Activated CD4-positive, alpha-beta T cell treated with anti-CD3 and anti-CD28 coated beads, Interleukin-2, amount 10 ng/mL, durations not matched to agents 7 days and 5 days (primary cell): ENCODE data around the gene GAL3ST1. TPM values are rescaled to one million over a fixed set of nuclear protein-coding genes. Genes with fewer than 3 reads are reported as not detected.
"Not testable (repeated sequence)": the region's sequence is repeated elsewhere in the genome, so short reads cannot be mapped to it uniquely, and the experiment has no call there.

ENCODE experiments used
- CTCF ChIA-PET: fragments of 350-600 bp; sonication (Branson Sonifier 250); formaldehyde crosslinking; loops from one replicate; lab custom pipeline; 2021; ENCODE audit warnings: antibody characterized with exemption; lab: Charles Lee
- POLR2A ChIA-PET: fragments of 350-600 bp; sonication (Branson Sonifier 250); formaldehyde crosslinking; loops from one replicate; lab custom pipeline; 2021; ENCODE audit warnings: antibody characterized with exemption; lab: Charles Lee
- DNase-seq: peaks from one replicate; pipeline ENCODE4 v3.0.0-alpha.2; 2020
- H3K27ac Mint-ChIP-seq: one replicate; pipeline ENCODE4 v1.8.0; 2021; ENCODE audit warnings: mild to moderate bottlenecking, moderate library complexity, mixed read lengths
- H3K27me3 Mint-ChIP-seq: one replicate; pipeline ENCODE4 v1.8.0; 2021; ENCODE audit warnings: mixed read lengths
- H3K36me3 Mint-ChIP-seq: one replicate; pipeline ENCODE4 v1.8.0; 2021; ENCODE audit warnings: low read depth, mixed read lengths
- H3K4me1 Mint-ChIP-seq: one replicate; pipeline ENCODE4 v1.8.0; 2021; ENCODE audit warnings: mixed read lengths
- H3K4me3 Mint-ChIP-seq: one replicate; pipeline ENCODE4 v1.8.0; 2021; ENCODE audit warnings: mild to moderate bottlenecking, moderate library complexity, mixed read lengths
- H3K9me3 Mint-ChIP-seq: one replicate; pipeline ENCODE4 v1.8.0; 2021; ENCODE audit warnings: mixed read lengths
- total RNA-seq, 2 experiments: library from RNA; stranded (reverse); gene quantifications; one replicate each; pipeline ENCODE4 v1.2.3, GENCODE V29; 2021

GAL3ST1 gene
- total RNA-seq, 2 experiments from 2014 or later, result not detected

GRCh38 chr22:30572210-30572609 is 2.3 kb downstream of the GAL3ST1 start:
- Mint-ChIP-seq H3K9me3 (no peaks in the 10 kb centered on the region), H3K27ac (no peak overlapping the region), H3K4me1 (no peaks in the 10 kb centered on the region), H3K27me3 (peaks cover 10% of the 10 kb centered on the region), H3K36me3 (peaks cover 14% of the 10 kb centered on the region), H3K4me3 (no peak overlapping the region)
- POLR2A ChIA-PET, result no interaction called here
- DNase-seq, result no peak
- CTCF ChIA-PET, result no interaction called here

- Mint-ChIP-seq H3K4me3 (no peak overlapping the region), H3K36me3 (no peaks in the 10 kb centered on the region), H3K4me1 (no peaks in the 10 kb centered on the region), H3K9me3 (no peaks in the 10 kb centered on the region), H3K27me3 (peaks cover 13% of the 10 kb centered on the region), H3K27ac (no peak overlapping the region)
- ChIA-PET CTCF (no interaction called here), POLR2A (no interaction called here)
- no peak for DNase-seq
Observed at GRCh38 chr22:30569674-30570202, 4.7 kb downstream of the GAL3ST1 start.

GRCh38 chr22:30568137-30568805 is 6.2 kb downstream of the GAL3ST1 start:
- H3K4me1 Mint-ChIP-seq, result no peaks in the 10 kb centered on the region
- H3K4me3 Mint-ChIP-seq, result no peak overlapping the region
- no peaks in the 10 kb centered on the region for H3K9me3 Mint-ChIP-seq
- DNase-seq, result no peak
- ChIA-PET CTCF (no interaction called here), POLR2A (no interaction called here)
- H3K27me3 Mint-ChIP-seq, result peaks cover 6% of the 10 kb centered on the region
- H3K27ac Mint-ChIP-seq, result no peak overlapping the region
- no peaks in the 10 kb centered on the region for H3K36me3 Mint-ChIP-seq

GRCh38 chr22:30567277-30567676 is 7.2 kb downstream of the GAL3ST1 start:
- H3K27ac Mint-ChIP-seq, POLR2A ChIA-PET, H3K36me3 Mint-ChIP-seq, H3K27me3 Mint-ChIP-seq, H3K9me3 Mint-ChIP-seq, DNase-seq, H3K4me1 Mint-ChIP-seq, H3K4me3 Mint-ChIP-seq: not testable (repeated sequence)
- CTCF ChIA-PET, result interaction anchor here (0.5 kb wide), 1 partner anchor 49 kb away, joined by 3 read pairs; no protein-coding TSS in a partner anchor

- no peaks in the 10 kb centered on the region for H3K4me1 Mint-ChIP-seq
- H3K36me3 Mint-ChIP-seq, result no peaks in the 10 kb centered on the region
- H3K27me3 Mint-ChIP-seq, result peaks cover 6% of the 10 kb centered on the region
- no peak overlapping the region for H3K4me3 Mint-ChIP-seq
- no peak for DNase-seq
- no peak overlapping the region for H3K27ac Mint-ChIP-seq
- H3K9me3 Mint-ChIP-seq, result no peaks in the 10 kb centered on the region
- ChIA-PET POLR2A (no interaction called here), CTCF (interaction anchor here (1.2 kb wide), 1 partner anchor 23 kb away, joined by 3 read pairs; no protein-coding TSS in a partner anchor)
Observed at GRCh38 chr22:30566125-30566524, 8.3 kb downstream of the GAL3ST1 start.

- CTCF ChIA-PET, result interaction anchor here (1.2 kb wide), 1 partner anchor 23 kb away, joined by 3 read pairs; no protein-coding TSS in a partner anchor
Observed at GRCh38 chr22:30565341-30565740, 9.1 kb downstream of the GAL3ST1 start.

GRCh38 chr22:30564761-30565119 is 9.7 kb downstream of the GAL3ST1 start:
- Mint-ChIP-seq H3K4me1 (no peaks in the 10 kb centered on the region), H3K9me3 (no peaks in the 10 kb centered on the region), H3K36me3 (no peaks in the 10 kb centered on the region), H3K4me3 (no peak overlapping the region), H3K27ac (no peak overlapping the region), H3K27me3 (peaks cover 3% of the 10 kb centered on the region)
- ChIA-PET CTCF (no interaction called here), POLR2A (no interaction called here)
- no peak for DNase-seq

More at GRCh38 chr22:30565341-30565740, 9.1 kb downstream of the GAL3ST1 start:
- DNase-seq, result no peak
- Mint-ChIP-seq H3K4me1 (no peaks in the 10 kb centered on the region), H3K27ac (no peak overlapping the region), H3K9me3 (no peaks in the 10 kb centered on the region), H3K36me3 (no peaks in the 10 kb centered on the region), H3K4me3 (no peak overlapping the region), H3K27me3 (peaks cover 3% of the 10 kb centered on the region)
- POLR2A ChIA-PET, result no interaction called here

GRCh38 chr22:30564045-30564760 is 10.3 kb downstream of the GAL3ST1 start:
- Mint-ChIP-seq H3K4me3 (no peak overlapping the region), H3K27me3 (peaks cover 3% of the 10 kb centered on the region), H3K27ac (no peak overlapping the region), H3K36me3 (no peaks in the 10 kb centered on the region), H3K4me1 (no peaks in the 10 kb centered on the region), H3K9me3 (no peaks in the 10 kb centered on the region)
- CTCF ChIA-PET, result interaction anchor here (0.6 kb wide), 1 partner anchor 49 kb away, joined by 3 read pairs; no protein-coding TSS in a partner anchor
- no peak for DNase-seq
- POLR2A ChIA-PET, result no interaction called here

- no peak overlapping the region for H3K27ac Mint-ChIP-seq
- H3K36me3 Mint-ChIP-seq, result no peaks in the 10 kb centered on the region
- H3K4me1 Mint-ChIP-seq, result no peaks in the 10 kb centered on the region
- peaks cover 3% of the 10 kb centered on the region for H3K27me3 Mint-ChIP-seq
- CTCF ChIA-PET, result interaction anchor here (0.6 kb wide), 1 partner anchor 9 kb away, joined by 3 read pairs; no protein-coding TSS in a partner anchor
- POLR2A ChIA-PET, result no interaction called here
- no peak for DNase-seq
- H3K4me3 Mint-ChIP-seq, result no peak overlapping the region
- H3K9me3 Mint-ChIP-seq, result no peaks in the 10 kb centered on the region
Observed at GRCh38 chr22:30562366-30562765, 12.1 kb downstream of the GAL3ST1 start.

- POLR2A ChIA-PET, result no interaction called here
- no peaks in the 10 kb centered on the region for H3K9me3 Mint-ChIP-seq
- no peak overlapping the region for H3K4me3 Mint-ChIP-seq
- no peak overlapping the region for H3K27ac Mint-ChIP-seq
- no peak for DNase-seq
- H3K36me3 Mint-ChIP-seq, result no peaks in the 10 kb centered on the region
- CTCF ChIA-PET, result interaction anchor here (0.6 kb wide), 1 partner anchor 8 kb away, joined by 3 read pairs; no protein-coding TSS in a partner anchor
- peaks cover 3% of the 10 kb centered on the region for H3K27me3 Mint-ChIP-seq
- H3K4me1 Mint-ChIP-seq, result no peaks in the 10 kb centered on the region
Observed at GRCh38 chr22:30561402-30562189, 12.9 kb downstream of the GAL3ST1 start.

GRCh38 chr22:30560643-30561202 is 13.7 kb downstream of the GAL3ST1 start:
- H3K4me3 Mint-ChIP-seq, H3K27me3 Mint-ChIP-seq, H3K36me3 Mint-ChIP-seq, H3K27ac Mint-ChIP-seq, DNase-seq, CTCF ChIA-PET, POLR2A ChIA-PET, H3K9me3 Mint-ChIP-seq, H3K4me1 Mint-ChIP-seq: not testable (repeated sequence)

GRCh38 chr22:30559889-30560288 is 14.6 kb downstream of the GAL3ST1 start:
- CTCF ChIA-PET, result no interaction called here
- no peaks in the 10 kb centered on the region for H3K4me1 Mint-ChIP-seq
- no peak for DNase-seq
- POLR2A ChIA-PET, result no interaction called here
- no peak overlapping the region for H3K4me3 Mint-ChIP-seq
- H3K9me3 Mint-ChIP-seq, result no peaks in the 10 kb centered on the region
- no peaks in the 10 kb centered on the region for H3K27me3 Mint-ChIP-seq
- no peak overlapping the region for H3K27ac Mint-ChIP-seq
- no peaks in the 10 kb centered on the region for H3K36me3 Mint-ChIP-seq
